HG02938 (cell line): ENCODE measurements around the gene RANBP1.

ENCODE experiments used
- ATAC-seq: cut with Tn5 transposase; IDR thresholded peaks from one replicate; pipeline ENCODE4 v1.9.1; 2021; ENCODE audit warnings: mild to moderate bottlenecking, moderate library complexity; ENCODE audit not compliant: unreplicated experiment

RANBP1 gene

DNA sequence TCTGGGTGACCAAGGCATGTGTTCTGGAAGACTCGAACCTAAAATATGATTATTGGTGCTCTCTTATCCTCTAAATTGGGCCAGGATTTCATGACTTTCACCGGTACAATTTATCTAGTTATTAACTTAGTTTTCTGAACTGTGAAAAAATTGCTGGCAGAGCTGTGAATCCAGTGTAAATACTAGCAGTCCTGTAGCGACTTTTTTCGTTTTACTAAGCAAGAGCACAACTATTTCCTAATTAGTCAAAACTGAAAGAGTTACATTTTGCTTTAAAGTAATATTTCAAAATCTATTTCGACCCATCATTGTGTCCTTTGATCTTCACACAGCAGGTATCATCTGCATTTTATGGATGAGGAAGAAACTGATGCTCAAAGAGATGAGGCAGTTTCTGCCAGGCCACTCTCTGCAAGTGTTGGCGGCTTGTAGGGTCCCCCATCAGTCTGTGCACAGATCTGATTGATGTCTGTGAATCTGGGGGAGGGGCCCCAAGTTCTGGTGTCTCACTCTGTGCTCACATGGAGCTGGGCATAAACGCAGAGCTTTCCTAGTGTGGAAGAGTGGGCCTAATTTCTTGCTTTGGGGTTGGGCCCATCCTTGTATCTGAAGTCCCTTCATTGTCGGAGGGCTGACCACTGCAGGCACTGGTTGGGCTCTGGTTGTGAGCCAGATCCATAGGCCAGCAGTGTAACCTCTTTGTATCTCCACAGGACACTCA lies 2.6 kb downstream of the RANBP1 start:
- no peak for ATAC-seq

DNA sequence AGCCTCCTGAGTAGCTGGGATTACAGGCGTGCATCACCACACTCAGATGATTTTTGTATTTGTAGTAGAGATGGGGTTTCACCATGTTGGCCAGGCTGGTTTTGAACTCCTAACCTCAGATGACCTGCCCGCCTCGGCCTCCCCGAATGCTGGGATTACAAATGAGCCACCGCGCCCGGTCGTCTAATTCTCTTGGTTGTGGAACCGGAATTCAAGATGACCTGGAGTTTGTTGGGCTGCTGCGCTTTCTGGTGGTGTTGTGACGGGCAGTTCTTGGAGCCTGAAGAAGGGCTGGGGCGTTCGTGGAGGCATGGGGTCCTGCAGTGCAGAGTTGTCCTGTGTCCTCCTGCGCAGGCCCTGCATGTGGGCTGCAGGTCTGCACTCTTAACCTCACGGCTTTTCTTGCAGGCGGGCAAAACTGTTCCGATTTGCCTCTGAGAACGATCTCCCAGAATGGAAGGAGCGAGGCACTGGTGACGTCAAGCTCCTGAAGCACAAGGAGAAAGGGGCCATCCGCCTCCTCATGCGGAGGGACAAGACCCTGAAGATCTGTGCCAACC lies 6.0 kb downstream of the RANBP1 start:
- no peak for ATAC-seq

- no peak for ATAC-seq
Measured at GRCh38 chr22:20123366-20124082, 7.6 kb downstream of the RANBP1 start.

DNA sequence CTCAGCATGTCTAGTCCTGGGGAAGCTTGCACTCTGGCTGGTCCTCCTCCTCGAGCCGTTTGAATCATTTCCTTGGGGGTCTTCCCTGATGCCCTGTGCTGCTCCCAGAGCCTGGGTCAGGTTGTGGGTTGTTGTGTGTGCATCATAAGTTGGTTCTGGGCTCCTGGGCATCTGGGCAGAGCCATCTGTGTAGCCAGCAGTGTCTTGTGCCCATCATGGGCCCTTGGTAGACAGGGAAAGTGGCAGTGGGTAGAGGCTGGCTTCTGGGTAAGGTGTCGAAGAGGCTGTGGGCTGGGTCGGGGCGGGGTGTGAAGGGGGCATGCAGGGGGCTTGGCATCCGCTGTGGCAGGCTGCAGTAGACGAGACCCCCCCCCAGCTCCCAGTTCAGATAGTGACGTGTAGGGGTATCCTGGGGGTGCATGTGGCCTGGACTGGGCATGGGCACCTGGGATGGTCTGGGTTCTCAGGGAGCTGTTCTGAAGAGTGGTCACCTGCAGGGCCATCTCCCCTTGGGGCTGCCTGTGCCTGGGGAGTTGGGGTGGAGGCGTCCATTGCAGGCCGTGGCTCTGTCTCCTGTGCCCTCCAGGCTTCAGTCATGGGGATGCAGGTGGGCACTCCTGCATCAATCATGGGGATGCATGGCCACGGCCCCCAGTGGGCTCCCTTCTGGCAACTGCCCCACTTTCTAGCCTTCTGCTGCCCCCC lies 8.3 kb downstream of the RANBP1 start:
- ATAC-seq, result no peak

DNA sequence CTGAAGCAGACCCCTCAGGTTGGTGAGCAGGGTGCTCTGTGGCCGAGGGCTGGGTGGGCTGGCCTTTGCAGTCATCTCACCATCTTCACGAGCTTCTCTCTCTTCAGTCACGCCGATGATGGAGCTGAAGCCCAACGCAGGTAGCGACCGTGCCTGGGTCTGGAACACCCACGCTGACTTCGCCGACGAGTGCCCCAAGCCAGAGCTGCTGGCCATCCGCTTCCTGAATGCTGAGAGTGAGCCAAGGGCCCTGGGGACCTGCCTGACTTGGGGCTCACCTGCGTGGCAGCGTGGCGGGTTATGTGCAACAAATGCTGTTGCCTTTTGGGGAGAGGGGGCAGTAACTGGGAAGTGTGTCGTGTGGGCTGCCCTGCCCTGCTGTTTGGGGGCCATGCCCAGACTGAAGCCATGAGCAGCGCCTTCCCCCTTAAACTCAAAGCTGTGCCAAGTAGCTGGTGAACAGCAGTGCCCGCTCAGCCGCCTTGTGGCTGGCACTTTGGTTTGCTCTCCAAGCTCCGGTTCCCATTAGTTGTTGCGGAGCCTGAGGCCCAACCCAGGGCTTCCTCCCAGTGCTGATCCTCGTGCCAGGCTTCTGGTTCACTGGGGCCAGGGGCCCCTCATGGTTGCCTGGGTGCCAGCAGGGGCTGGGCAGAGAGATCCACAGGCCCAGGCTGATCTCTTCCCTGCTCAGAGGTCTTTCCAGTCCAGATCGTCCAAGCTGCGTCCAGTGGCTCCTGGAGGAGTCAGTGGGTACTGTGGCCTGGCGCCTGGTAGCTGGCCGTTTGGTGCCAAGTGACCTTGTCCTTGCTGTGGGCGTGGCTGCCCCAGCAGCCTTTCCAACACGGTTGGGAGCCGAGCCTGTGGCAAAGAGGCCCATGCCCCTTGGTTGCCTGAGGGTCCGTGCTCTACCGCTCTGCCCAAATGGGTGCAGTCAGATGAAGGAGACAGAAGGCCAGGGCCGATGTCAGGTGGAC lies 9.6 kb downstream of the RANBP1 start:
- no peak for ATAC-seq

GRCh38 chr22:20126284-20127029 lies 10.6 kb downstream of the RANBP1 start:
- ATAC-seq, result no peak

- no peak for ATAC-seq
Measured at GRCh38 chr22:20127318-20127868, 11.5 kb downstream of the RANBP1 start.

- no peak for ATAC-seq
Measured at GRCh38 chr22:20127869-20128618, 12.1 kb downstream of the RANBP1 start.

DNA sequence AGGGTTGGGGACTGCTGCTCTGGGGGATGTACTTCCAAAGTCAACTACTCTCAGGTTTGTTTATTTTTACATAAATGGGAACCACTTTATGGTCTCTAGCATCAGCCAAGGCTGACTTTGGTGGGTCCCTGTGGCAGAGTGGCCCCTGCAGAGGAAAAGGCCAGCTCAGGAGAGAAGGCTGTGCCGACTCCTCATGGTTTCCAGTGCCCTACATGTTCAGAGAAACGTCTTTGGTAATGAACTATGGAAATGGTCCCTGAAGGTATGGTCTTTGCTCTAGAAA lies 12.7 kb downstream of the RANBP1 start:
- no peak for ATAC-seq

GRCh38 chr22:20128902-20129746 lies 13.2 kb downstream of the RANBP1 start:
- no peak for ATAC-seq

DNA sequence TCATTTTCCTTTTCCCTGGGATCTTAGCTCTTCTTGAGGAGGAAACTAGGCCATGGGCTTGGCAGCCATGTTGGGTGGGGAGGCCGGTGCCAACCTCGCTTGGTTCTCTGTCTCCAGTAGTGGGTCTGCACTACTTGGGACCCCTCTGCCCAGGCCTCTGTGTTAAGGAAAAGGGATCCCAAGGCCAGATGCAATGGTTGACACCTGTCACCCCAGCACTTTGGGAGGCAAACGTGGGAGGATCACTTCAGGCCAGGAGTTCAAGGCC lies 13.8 kb downstream of the RANBP1 start:
- no peak for ATAC-seq

GRCh38 chr22:20130319-20130718 lies 14.4 kb downstream of the RANBP1 start:
- no peak for ATAC-seq

DNA sequence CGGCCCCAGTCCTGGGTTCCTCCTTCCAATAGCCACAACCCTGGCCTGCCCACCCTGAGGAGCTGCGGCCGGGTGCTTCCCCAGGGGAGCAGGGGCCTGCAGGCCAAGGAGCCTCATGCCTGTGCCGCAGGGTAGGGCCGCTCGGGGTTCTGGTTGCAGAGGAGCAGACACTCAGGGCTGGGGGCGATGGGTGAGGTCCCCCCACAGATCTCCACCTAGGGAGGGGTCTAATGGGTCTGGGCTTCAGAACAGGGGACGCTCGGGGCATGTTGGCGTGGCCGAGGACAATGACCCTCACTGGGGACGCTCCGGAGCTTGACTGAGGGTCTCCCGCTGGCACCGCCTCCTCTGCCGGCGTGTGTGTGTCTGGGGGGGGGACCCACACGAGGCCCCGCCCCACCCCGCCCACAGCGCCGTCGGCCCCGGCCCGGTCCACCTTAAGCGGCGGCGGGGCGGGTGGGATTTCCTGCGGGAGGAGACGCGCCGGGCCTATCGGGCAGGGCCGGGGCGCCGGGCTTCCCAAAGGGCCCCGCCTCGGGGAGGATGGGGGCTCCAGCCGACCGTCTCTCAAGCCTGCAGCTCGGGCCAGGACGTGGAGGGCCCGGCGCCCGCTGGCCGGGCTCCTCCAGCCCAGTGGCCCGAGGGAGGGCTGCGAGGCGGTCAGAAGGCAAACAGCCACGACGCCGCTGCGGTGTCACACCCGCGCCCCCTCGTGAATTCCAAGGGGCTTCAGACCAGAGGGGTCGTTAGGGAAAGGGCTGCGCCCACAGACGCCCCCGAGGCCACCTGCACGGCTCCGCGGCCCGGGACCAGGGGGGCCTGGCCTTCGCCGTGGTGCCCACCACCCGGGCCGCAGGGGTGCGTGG lies 15.1 kb downstream of the RANBP1 start:
- ATAC-seq, result no peak

DNA sequence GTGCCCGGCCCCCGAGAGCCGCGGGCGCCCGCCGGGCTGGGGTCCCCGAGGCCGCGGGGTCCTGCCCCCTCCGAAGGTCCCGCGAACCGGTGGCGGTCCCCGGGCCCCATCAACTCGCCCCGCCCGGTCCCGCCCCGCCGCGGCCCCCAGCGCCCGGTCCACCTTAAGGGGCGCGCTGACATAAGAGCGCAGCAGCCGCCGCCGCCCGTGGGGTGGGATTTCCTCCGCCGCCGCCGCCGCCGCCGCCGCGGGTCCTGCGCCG lies 15.6 kb downstream of the RANBP1 start, which contains the start of gene ZDHHC8:
Gene ZDHHC8 (plus strand): TSS at position 208 of the 262 bp plus-strand sequence. CDS start 144 bp downstream, outside the sequence.
- ATAC-seq, result no peak

DNA sequence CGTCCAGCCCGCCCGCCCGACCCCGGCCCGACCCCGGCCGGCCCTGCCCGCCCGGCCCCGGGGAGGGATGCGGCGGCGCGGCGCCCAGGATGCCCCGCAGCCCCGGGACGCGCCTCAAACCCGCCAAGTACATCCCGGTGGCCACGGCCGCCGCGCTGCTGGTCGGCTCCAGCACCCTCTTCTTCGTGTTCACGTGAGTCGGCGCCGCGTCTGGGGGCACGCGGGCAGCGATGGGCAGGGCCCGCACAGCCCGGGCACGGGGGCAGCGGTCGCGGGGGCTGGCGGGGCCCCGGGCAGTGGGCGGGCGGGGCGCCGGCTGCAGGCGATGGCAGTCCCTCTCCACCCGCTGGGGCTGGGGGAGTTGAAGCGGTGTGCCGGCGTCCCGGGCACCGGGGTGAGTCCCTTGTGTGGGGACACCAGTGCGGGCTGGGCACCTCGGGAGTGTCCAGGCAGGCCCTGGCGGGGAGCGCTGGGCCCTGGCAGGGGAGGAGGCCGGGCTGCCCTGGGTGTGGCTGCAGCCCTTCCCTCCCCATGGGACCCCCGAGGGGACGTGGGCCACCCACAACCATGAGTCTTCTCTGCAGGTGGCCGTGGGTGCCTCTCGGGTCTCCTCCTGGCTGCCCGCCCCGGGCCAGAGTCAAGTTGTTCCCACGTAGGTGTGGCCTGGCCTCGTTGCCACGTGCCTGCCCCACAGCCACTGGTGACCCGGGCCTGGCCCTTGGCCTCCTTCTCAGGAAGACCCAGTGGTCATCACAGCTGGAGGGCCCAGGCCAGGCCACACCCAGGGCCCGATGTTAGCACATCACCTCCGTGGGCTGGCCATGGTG lies 16.2 kb downstream of the RANBP1 start:
- no peak for ATAC-seq

- ATAC-seq, result no peak
Measured at GRCh38 chr22:20132686-20133246, 16.9 kb downstream of the RANBP1 start.
